Fibroblast of skin of right quadriceps (primary cell): ENCODE results near the gene TAAR9.

Source experiments
- DNase-seq: peaks from one replicate; pipeline ENCODE4 v3.0.0-alpha.2; 2013

The TAAR9 gene

GRCh38 chr6:132537977-132538376 lies at the start of gene TAAR9:
Gene TAAR9, plus strand, starts transcription at chr6:132538277. Its CDS starts 13 bp downstream, at chr6:132538290.
- DNase-seq, result no peak

- no peak for DNase-seq
These were observed 48.7 kb upstream of the TAAR9 start for GRCh38 chr6:132489376-132489775.

GRCh38 chr6:132490024-132490423 lies 48.1 kb upstream of the TAAR9 start:
- DNase-seq, result no peak

- no peak for DNase-seq
These were observed 47.4 kb upstream of the TAAR9 start for GRCh38 chr6:132490478-132491204.

- DNase-seq, result peak; percentile 53
These were observed 46.8 kb upstream of the TAAR9 start for GRCh38 chr6:132491303-132491702.

- DNase-seq, result no peak
These were observed 46.2 kb upstream of the TAAR9 start for GRCh38 chr6:132491881-132492280.

- DNase-seq, result no peak
These were observed 43.1 kb upstream of the TAAR9 start for GRCh38 chr6:132494954-132495353.

GRCh38 chr6:132495604-132496079 lies 42.4 kb upstream of the TAAR9 start:
- DNase-seq, result no peak

- DNase-seq, result no peak
These were observed 41.4 kb upstream of the TAAR9 start for GRCh38 chr6:132496519-132497180.

- DNase-seq, result no peak
These were observed 39.4 kb upstream of the TAAR9 start for GRCh38 chr6:132498638-132499037.

GRCh38 chr6:132499757-132500156 lies 38.3 kb upstream of the TAAR9 start:
- DNase-seq, result no peak

- no peak for DNase-seq
These were observed 33.3 kb upstream of the TAAR9 start for GRCh38 chr6:132504757-132505156.

GRCh38 chr6:132505158-132505557 lies 32.9 kb upstream of the TAAR9 start:
- DNase-seq, result no peak

GRCh38 chr6:132506461-132506860 lies 31.6 kb upstream of the TAAR9 start:
- no peak for DNase-seq

GRCh38 chr6:132506869-132507808 lies 30.9 kb upstream of the TAAR9 start:
- no peak for DNase-seq

GRCh38 chr6:132511210-132511830 lies 26.8 kb upstream of the TAAR9 start:
- DNase-seq, result no peak

GRCh38 chr6:132511831-132512220 lies 26.3 kb upstream of the TAAR9 start:
- DNase-seq, result no peak

- no peak for DNase-seq
These were observed 25.8 kb upstream of the TAAR9 start for GRCh38 chr6:132512342-132512637.

GRCh38 chr6:132512638-132513632 lies 25.1 kb upstream of the TAAR9 start, which contains the start of gene STX7:
Gene STX7, minus strand, starts transcription at chr6:132513116. Its CDS starts 9,586 bp downstream, at chr6:132503530.
- DNase-seq, result peak; percentile 86

- peak; percentile 11 for DNase-seq
These were observed 24.1 kb upstream of the TAAR9 start for GRCh38 chr6:132513831-132514545.

GRCh38 chr6:132515386-132515785 lies 22.7 kb upstream of the TAAR9 start:
- no peak for DNase-seq
